A673 (cell line): ENCODE data around the gene ABCD1.

Source experiments
- EZH2 ChIP-seq: fragments of 200-600 bp; sonication (generic); IDR thresholded peaks from 2 replicates; pipeline ENCODE4 v1.6.1; 2017; ENCODE audit warnings: borderline replicate concordance, low read depth, mild to moderate bottlenecking, mixed read lengths, antibody characterized with exemption, low read length; ENCODE audit not compliant: poor library complexity, severe bottlenecking
- TF ChIP-seq, protein P1 (sequence below): fragments of 300-800, 200-600 bp; sonication (generic); conservative IDR thresholded peaks from 2 replicates; pipeline ENCODE4 v1.5.1; 2017; ENCODE audit warnings: low read depth, mild to moderate bottlenecking, antibody characterized with exemption, low read length, moderate library complexity, mixed read lengths

GRCh38 chrX:153684467-153685155 is 40.0 kb upstream of the ABCD1 start:
- no peak for TF ChIP-seq EZH2
- TF ChIP-seq, protein P1, sequence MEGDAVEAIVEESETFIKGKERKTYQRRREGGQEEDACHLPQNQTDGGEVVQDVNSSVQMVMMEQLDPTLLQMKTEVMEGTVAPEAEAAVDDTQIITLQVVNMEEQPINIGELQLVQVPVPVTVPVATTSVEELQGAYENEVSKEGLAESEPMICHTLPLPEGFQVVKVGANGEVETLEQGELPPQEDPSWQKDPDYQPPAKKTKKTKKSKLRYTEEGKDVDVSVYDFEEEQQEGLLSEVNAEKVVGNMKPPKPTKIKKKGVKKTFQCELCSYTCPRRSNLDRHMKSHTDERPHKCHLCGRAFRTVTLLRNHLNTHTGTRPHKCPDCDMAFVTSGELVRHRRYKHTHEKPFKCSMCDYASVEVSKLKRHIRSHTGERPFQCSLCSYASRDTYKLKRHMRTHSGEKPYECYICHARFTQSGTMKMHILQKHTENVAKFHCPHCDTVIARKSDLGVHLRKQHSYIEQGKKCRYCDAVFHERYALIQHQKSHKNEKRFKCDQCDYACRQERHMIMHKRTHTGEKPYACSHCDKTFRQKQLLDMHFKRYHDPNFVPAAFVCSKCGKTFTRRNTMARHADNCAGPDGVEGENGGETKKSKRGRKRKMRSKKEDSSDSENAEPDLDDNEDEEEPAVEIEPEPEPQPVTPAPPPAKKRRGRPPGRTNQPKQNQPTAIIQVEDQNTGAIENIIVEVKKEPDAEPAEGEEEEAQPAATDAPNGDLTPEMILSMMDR, result no peak
